Measurements from ENCODE around the gene PNRC1. TPM values are rescaled to one million over a fixed set of nuclear protein-coding genes. Genes with fewer than 3 reads are reported as not detected.

The PNRC1 gene
- total and polyA plus RNA-seq, 2 donors (not counting 1 experiment from before 2014, with no cell fraction given), result 158 to 486 TPM

DNA sequence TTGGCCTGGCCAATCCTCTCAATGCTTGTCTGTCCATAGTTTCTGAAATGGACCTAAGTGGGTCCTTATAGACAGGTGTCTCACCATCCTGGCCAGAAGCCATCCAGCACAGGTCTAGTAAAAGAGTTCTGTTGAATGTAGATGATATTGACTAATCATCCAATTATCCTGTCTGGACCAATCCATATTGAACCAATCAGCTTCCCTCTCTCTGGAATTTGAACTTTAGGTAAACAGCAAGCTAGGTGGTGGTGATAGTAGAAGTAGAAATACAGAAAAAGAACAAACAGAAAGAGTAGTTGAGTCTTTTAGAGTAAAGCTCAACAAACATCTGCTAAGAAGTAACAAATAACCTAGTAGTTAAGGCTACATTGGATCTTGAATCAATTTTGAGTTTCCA lies 9.5 kb upstream of the PNRC1 start:
- no peaks in the 10 kb centered on the region for H3K9me3 ChIP-seq (ENCODE audit: control extremely low read depth in 1 of 3, control insufficient read depth in 2 of 3, insufficient read depth in 1 of 3, low read length in 2 of 3)
- TF ChIP-seq, protein P1, sequence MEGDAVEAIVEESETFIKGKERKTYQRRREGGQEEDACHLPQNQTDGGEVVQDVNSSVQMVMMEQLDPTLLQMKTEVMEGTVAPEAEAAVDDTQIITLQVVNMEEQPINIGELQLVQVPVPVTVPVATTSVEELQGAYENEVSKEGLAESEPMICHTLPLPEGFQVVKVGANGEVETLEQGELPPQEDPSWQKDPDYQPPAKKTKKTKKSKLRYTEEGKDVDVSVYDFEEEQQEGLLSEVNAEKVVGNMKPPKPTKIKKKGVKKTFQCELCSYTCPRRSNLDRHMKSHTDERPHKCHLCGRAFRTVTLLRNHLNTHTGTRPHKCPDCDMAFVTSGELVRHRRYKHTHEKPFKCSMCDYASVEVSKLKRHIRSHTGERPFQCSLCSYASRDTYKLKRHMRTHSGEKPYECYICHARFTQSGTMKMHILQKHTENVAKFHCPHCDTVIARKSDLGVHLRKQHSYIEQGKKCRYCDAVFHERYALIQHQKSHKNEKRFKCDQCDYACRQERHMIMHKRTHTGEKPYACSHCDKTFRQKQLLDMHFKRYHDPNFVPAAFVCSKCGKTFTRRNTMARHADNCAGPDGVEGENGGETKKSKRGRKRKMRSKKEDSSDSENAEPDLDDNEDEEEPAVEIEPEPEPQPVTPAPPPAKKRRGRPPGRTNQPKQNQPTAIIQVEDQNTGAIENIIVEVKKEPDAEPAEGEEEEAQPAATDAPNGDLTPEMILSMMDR (IDR thresholded peaks at IDR 0.05), result no peak
- no peak for TF ChIP-seq EZH2 (IDR thresholded peaks at IDR 0.05; ENCODE audit: borderline replicate concordance, insufficient read depth, low read depth, low read length, poor library complexity, severe bottlenecking)
- no peak overlapping the region for H3K4me2 ChIP-seq (replicated peaks; ENCODE audit: low read depth, low read length, poor library complexity, severe bottlenecking)

DNA sequence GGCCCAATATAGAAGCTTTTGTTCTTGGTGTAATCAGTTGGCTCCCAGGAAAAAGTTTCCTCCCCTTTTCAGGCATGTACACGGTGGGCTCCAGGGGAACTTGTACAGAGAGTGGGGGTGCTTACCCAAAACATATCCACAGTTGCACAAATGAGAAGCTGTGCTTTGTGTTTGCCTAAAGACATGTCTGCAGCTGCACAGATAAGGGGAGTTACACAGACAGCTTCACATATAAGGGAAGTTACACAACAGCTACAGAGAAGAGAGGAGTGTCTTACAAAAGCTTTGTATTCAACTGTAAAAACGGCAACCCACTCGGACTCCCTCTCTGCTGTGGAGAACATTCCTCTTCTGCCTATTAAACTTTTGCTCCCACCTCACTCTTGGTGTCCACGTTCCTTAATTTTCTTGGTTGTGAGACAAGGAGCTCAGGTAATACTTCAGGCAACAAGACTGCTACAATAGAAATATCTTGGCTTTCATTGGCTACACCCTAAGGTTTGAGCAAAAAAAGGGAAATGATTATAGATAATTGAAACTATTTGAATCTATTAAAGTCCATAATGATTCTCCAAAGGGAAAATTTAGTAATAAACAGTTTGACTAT lies 7.4 kb upstream of the PNRC1 start:
- Histone ChIP-seq H3K9ac (ENCODE audit: low read length) (no peak overlapping the region), H3K27me3 (replicated peaks in 1 of 4; ENCODE audit: control extremely low read depth in 1 of 4, control insufficient read depth in 3 of 4, insufficient read depth in 4 of 4, low read length in 3 of 4) (no peaks in the 10 kb centered on the region), H3K4me2 (replicated peaks; ENCODE audit: low read depth, low read length, poor library complexity, severe bottlenecking) (peak overlapping the region; percentile 58), H2AFZ (ENCODE audit: insufficient read depth, low read depth, low read length, poor library complexity, severe bottlenecking) (peak overlapping the region; percentile 66), H3K27ac (ENCODE audit: low read length in 2 of 2) (peak overlapping the region in 1 of 2 donors; percentile 37), H4K20me1 (ENCODE audit: control insufficient read depth, insufficient read depth, low read length, poor library complexity, severe bottlenecking) (no peaks in the 10 kb centered on the region), H3K4me3 (ENCODE audit: control extremely low read depth in 1 of 5, extremely low read depth in 1 of 5, insufficient read depth in 1 of 5, low read depth in 2 of 5, low read length in 4 of 5) (no peak overlapping the region), H3K36me3 (replicated peaks in 1 of 2; ENCODE audit: control extremely low read depth in 1 of 2, control insufficient read depth in 1 of 2, extremely low read depth in 1 of 2, insufficient read depth in 2 of 2, low read length in 1 of 2) (no peaks in the 10 kb centered on the region), H3K4me1 (ENCODE audit: control insufficient read depth in 2 of 2, insufficient read depth in 2 of 2, low read length in 2 of 2) (peaks cover 0 to 4% of the 10 kb centered on the region in 2 donors), H3K79me2 (ENCODE audit: control insufficient read depth, insufficient read depth, low read length) (peaks cover 9% of the 10 kb centered on the region), H3K9me3 (ENCODE audit: control extremely low read depth in 1 of 3, control insufficient read depth in 2 of 3, insufficient read depth in 1 of 3, low read length in 2 of 3) (no peaks in the 10 kb centered on the region)
- no peaks in the 10 kb centered on the region for H3K9me3 Mint-ChIP-seq (ENCODE audit: insufficient read depth)
- ChIA-PET CTCF (interaction anchor here (1.2 kb wide), 1 partner anchor 89 kb away, joined by 3 read pairs; no protein-coding TSS in a partner anchor), POLR2A (no interaction called here)
- DNase-seq (no peak), ATAC-seq (ENCODE audit: low read depth) (no peak)
- no peak for TF ChIP-seq EZH2 (IDR thresholded peaks at IDR 0.05; ENCODE audit: borderline replicate concordance, insufficient read depth, low read depth, low read length, poor library complexity, severe bottlenecking)
- TF ChIP-seq, protein P1 (IDR thresholded peaks at IDR 0.05), result no peak
- no peak overlapping the region for H3K4me3 Mint-ChIP-seq
- H3K27me3 Mint-ChIP-seq, result no peaks in the 10 kb centered on the region
- peaks cover 2% of the 10 kb centered on the region for H3K4me1 Mint-ChIP-seq
- no peak overlapping the region for H3K27ac Mint-ChIP-seq
- intact Hi-C loops (cut with micrococcal nuclease), result no loop called here
- WGBS (ENCODE audit: insufficient coverage), result no CpG with 5 or more reads among the region's 4 CpGs

More for the DNA sequence above, 9.5 kb upstream of the PNRC1 start:
- ChIA-PET POLR2A (interaction anchor here (0.6 kb wide), 1 partner anchor 159 kb away, joined by 3 read pairs; no protein-coding TSS in a partner anchor), CTCF (no interaction called here)
- Mint-ChIP-seq H3K4me3 (no peak overlapping the region), H3K27ac (no peak overlapping the region), H3K9me3 (ENCODE audit: insufficient read depth) (no peaks in the 10 kb centered on the region), H3K4me1 (peaks cover 2% of the 10 kb centered on the region), H3K27me3 (no peaks in the 10 kb centered on the region)
- ATAC-seq (ENCODE audit: low read depth) (no peak), DNase-seq (no peak)
- H3K4me1 ChIP-seq (ENCODE audit: control insufficient read depth in 2 of 2, insufficient read depth in 2 of 2, low read length in 2 of 2), result peaks cover 0 to 4% of the 10 kb centered on the region in 2 donors
- no peak overlapping the region for H3K4me3 ChIP-seq (ENCODE audit: control extremely low read depth in 1 of 5, extremely low read depth in 1 of 5, insufficient read depth in 1 of 5, low read depth in 2 of 5, low read length in 4 of 5)
- no peaks in the 10 kb centered on the region for H3K27me3 ChIP-seq (replicated peaks in 1 of 4; ENCODE audit: control extremely low read depth in 1 of 4, control insufficient read depth in 3 of 4, insufficient read depth in 4 of 4, low read length in 3 of 4)
- H3K79me2 ChIP-seq (ENCODE audit: control insufficient read depth, insufficient read depth, low read length), result peaks cover 5% of the 10 kb centered on the region
- no peak overlapping the region for H3K27ac ChIP-seq (ENCODE audit: low read length in 2 of 2)
- no peaks in the 10 kb centered on the region for H3K36me3 ChIP-seq (replicated peaks in 1 of 2; ENCODE audit: control extremely low read depth in 1 of 2, control insufficient read depth in 1 of 2, extremely low read depth in 1 of 2, insufficient read depth in 2 of 2, low read length in 1 of 2)
- no peak overlapping the region for H3K9ac ChIP-seq (ENCODE audit: low read length)
- H2AFZ ChIP-seq (ENCODE audit: insufficient read depth, low read depth, low read length, poor library complexity, severe bottlenecking), result no peak overlapping the region
- H4K20me1 ChIP-seq (ENCODE audit: control insufficient read depth, insufficient read depth, low read length, poor library complexity, severe bottlenecking), result no peaks in the 10 kb centered on the region
- intact Hi-C loops (cut with micrococcal nuclease), result no loop called here
